HL-60/S4 treated with phorbol 12-myristate 13-acetate at 8.2 ng/mL for 4 days and 3 days (cell line): Measurements from ENCODE around the gene GRK1.

ENCODE experiments used
- in situ Hi-C: fragments of 300-500 bp; cut with MboI; formaldehyde crosslinking; loops from 2 replicates; pipeline ENCODE4 v1.15.0; 2022; ENCODE audit warnings: low sequenced_read_pairs

Gene GRK1

GRCh38 chr13:113771709-113772331 lies 104.8 kb downstream of the GRK1 start:
- in situ Hi-C loops, result no loop called here

DNA sequence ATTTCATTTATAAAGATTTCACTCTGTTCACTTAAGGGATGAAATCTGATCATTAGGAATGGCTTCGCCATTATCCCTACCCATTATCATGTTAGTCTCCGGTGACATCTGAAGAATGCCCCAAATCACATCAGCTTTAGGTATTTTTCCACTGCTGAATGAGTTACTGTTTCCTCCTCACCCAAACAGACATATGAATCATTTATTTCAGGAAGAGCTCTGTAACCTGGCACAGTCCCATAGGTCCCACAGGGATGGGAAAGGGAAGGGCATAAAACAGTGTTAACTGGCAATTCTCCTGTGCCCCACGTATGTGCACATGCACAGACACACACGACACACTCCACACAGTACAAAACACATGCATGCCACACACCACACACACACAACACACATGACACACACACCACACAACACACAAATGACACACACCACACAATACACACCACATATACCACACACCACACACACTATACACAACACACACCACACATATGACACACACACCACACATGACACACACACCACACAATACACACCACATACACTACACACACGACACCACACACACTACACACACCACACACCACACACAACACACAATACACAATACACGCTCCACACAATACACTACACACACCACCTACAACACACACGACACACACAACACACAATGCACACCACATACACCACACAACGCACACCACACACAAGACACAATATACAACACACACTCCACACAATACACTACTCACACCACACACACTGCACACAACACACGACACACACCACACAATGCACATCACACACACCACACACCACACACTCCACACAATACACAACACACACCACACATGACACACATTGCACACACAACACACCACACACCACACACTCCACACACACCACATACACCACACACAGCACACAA lies 107.4 kb downstream of the GRK1 start:
- in situ Hi-C loops, result no loop called here

DNA sequence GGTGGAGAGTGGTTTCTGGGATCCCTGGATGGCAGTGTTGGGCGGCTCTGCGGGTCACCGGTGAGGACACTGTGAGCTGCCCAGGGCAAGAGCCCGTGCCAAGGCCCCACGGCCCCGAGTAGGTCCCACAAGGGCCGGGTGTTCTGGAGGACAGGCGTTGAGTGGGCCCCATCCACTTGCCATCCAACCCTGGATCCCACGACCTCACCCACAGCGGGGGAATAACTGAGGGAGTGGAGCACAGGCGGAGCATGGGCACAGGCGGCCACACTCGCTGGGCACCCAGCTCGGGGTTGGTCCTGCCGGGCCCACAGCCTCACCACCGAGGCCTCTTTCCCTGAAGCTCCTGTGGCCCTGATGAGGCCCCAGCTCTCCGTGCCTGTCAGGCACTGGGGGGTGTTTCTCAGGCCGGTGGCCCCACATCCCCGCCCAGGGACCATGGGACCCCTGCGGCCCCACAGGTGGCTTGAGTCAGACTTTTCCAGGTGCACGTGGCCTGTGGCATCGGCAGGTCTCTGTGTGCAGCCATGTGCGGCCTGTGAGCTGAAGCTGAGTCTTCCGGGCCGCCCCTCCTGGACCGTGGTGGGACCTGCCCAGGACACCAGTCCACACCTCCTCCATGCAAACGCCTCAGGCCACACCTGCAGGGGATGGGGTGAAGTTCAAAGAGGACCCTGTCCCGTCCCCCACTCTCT lies 108.6 kb downstream of the GRK1 start:
- in situ Hi-C loops, result no loop called here

DNA sequence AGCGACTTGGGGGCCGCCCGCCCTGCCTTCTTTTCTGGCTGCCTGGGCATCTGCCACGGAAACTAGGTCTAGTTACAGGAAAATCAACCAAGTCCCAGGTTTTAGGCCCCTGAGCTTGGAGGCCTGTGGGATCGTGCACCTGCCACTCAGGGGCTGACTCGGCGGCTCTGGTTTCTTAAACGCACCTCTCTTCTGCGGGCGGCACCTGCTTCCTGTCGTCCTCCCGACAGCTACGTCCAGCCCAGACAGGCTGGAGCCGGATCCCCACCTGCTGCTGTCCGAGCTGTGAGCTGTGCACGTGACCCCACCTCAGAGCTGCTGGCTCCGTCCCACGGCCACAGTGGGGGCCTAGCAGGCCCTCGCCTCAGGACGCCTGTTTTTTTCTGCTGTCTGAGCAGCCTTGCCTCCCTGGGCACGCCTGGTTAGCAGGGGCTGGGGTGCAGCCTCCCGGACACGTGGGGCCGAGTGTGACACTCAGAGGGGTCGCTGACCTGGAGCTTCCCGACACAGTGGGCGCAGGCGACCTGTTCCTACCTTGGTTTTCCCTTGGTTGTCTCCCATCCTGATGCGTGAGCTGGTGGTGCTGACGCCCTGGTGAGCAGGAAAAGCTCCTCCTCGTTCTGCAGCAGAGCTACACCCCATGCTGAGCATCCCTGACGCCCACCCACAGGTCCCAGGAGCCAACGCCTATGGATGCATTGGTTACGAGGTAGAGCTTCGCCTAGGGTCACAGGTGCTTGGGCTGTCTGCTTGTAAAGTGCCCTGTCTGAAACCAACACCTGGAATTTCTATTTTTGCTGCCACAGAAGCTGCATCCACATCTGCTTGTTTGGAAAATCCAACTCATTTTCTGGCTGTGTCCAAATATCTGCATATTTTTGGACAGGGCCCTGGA lies 109.5 kb downstream of the GRK1 start:
- in situ Hi-C loops, result no loop called here

- in situ Hi-C loops, result no loop called here
These were observed 110.6 kb downstream of the GRK1 start for GRCh38 chr13:113777311-113778260.

DNA sequence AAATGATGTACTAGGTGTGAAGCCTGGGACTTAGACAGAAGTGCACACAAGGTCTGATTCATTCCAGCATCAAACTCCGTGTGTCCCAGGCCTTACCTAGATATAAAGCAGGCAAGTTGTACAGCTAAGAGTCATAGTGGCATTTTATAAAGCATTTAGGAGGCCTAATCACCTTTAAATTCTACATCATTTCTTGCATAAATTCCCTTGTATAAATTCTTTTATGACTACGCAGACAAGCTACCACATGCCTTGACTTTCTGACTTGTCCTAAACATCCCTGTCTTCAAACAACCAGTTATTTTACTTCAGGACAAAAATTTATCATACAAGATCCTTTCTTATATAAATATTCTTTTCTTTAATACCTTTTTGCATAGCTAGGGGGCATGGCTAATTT lies 114.6 kb downstream of the GRK1 start:
- in situ Hi-C loops, result no loop called here

GRCh38 chr13:113782472-113782871 lies 115.5 kb downstream of the GRK1 start:
- in situ Hi-C loops, result no loop called here

- in situ Hi-C loops, result no loop called here
These were observed 116.3 kb downstream of the GRK1 start for GRCh38 chr13:113783200-113783881.

GRCh38 chr13:113783966-113784644 lies 117.1 kb downstream of the GRK1 start:
- in situ Hi-C loops, result no loop called here

- in situ Hi-C loops, result no loop called here
These were observed 117.6 kb downstream of the GRK1 start for GRCh38 chr13:113784645-113785024.

DNA sequence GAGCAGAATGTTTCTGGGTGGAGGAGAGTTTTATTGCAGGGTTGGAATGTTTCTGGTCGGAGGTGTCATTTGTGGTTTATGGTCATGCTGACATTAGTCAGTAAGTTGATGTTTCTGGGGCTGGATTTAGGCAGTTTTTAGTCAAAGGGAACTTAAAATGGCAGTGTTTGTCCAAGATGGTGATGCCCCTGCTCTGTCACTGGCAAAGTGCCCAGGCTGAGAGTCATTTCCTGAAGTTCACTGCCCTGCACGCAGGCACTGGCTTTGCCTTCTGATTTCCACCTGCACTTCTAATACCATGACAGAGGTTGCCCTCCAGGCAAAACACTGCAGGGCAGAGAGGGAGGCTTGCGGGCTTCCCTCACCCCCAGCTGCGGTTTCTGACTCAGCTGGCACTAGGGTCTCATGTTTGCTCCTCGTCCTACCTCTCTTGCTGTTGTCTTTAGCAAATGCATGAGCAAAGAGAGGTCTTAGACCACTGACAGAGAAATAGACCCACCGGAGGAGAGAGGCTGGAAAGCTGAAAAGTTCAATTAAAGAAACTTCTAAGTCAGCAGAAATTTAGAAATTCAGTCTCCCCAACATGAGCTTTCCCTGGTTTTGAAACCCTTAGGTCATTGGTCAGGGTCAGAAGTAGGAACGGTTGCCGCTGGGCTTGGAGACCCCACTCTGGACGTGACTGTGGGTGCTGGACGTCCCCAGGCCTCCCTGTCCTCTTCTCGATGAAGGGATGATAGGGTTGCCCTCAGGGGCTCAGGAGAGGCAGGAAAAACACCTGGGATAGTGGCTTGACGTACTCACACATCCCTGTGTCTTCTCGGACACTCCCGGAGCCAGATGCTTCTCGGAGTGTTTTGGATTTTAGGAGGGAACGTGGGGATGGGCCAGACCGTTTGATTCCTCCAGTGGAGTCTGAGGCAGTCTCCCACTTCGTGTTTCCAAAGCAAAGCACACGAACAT lies 118.3 kb downstream of the GRK1 start:
- in situ Hi-C loops, result no loop called here

- in situ Hi-C loops, result no loop called here
These were observed 119.3 kb downstream of the GRK1 start for GRCh38 chr13:113786262-113786841.
